ENCODE data around the gene DCLK2. TPM values are rescaled to one million over a fixed set of nuclear protein-coding genes. Genes with fewer than 3 reads are reported as not detected.

The DCLK2 gene
- total and polyA plus RNA-seq, 2 of the 8 experiments (the other 6 are each of a cell fraction or from before 2014, with no cell fraction given), result 0.32 to 0.37 TPM

GRCh38 chr4:150243932-150244331 lies 165.7 kb downstream of the DCLK2 start:
- Histone ChIP-seq H3K14ac (ENCODE audit: insufficient read length) (no peak overlapping the region), H3K4ac (replicated peaks; ENCODE audit: insufficient read length, low read depth, low read length) (no peak overlapping the region), H2BK5ac (ENCODE audit: low read depth, low read length) (no peak overlapping the region), H3K27ac (ENCODE audit: low read depth, low read length) (no peak overlapping the region), H3K36me3 (ENCODE audit: control insufficient read depth in 2 of 4, insufficient read depth in 4 of 4, low read length in 3 of 4) (no peaks in the 10 kb centered on the region), H3K79me1 (ENCODE audit: low read depth, low read length) (no peaks in the 10 kb centered on the region), H3K9ac (replicated peaks in 1 of 4; ENCODE audit: extremely low read depth in 1 of 4, low read depth in 3 of 4, low read length in 3 of 4) (no peak overlapping the region), H4K5ac (ENCODE audit: insufficient read length, low read depth, low read length) (no peak overlapping the region), H4K91ac (replicated peaks; ENCODE audit: insufficient read length, low read length) (no peak overlapping the region), H3K79me2 (ENCODE audit: control insufficient read depth in 1 of 2, insufficient read depth in 2 of 2, low read length in 2 of 2) (no peaks in the 10 kb centered on the region), H2AK5ac (ENCODE audit: low read depth, low read length) (no peak overlapping the region), H3K18ac (ENCODE audit: extremely low read depth, low read length) (no peak overlapping the region), H3K23ac (ENCODE audit: insufficient read length) (no peak overlapping the region), H3K27me3 (replicated peaks in 1 of 4; ENCODE audit: control insufficient read depth in 3 of 4, extremely low read depth in 1 of 4, insufficient read depth in 3 of 4, low read length in 3 of 4) (no peaks in the 10 kb centered on the region), H2BK15ac (ENCODE audit: low read length) (no peak overlapping the region), H3K56ac (replicated peaks; ENCODE audit: insufficient read length, low read depth, low read length) (no peak overlapping the region), H2BK20ac (ENCODE audit: low read length) (no peak overlapping the region), H4K20me1 (replicated peaks in 1 of 2; ENCODE audit: control insufficient read depth in 1 of 2, insufficient read depth in 2 of 2, low read length in 2 of 2) (no peaks in the 10 kb centered on the region), H3K23me2 (ENCODE audit: low read depth, low read length) (no peaks in the 10 kb centered on the region), H3K4me1 (replicated peaks in 1 of 4; ENCODE audit: control insufficient read depth in 3 of 4, insufficient read depth in 4 of 4, low read length in 3 of 4) (peaks cover 0 to 2% (median 0%) of the 10 kb centered on the region in 4 experiments; a peak in 1 of 7 replicates), H3K9me3 (ENCODE audit: insufficient read depth in 2 of 2, low read depth in 1 of 2, low read length in 1 of 2) (no peaks in the 10 kb centered on the region), H3K4me3 (ENCODE audit: extremely low read depth in 1 of 4, insufficient read depth in 2 of 4, low read depth in 3 of 4, low read length in 4 of 4) (no peak overlapping the region), H4K8ac (ENCODE audit: extremely low read depth, insufficient read depth, low read length) (no peak overlapping the region), H2AFZ (ENCODE audit: low read length) (no peak overlapping the region), H2BK12ac (ENCODE audit: low read depth, low read length) (0 out of 2 replicates have a peak overlapping the region, but pooled peaks have one; percentile 88), H3K4me2 (ENCODE audit: insufficient read depth in 1 of 2, low read depth in 2 of 2, low read length in 2 of 2) (no peak overlapping the region), H2BK120ac (replicated peaks; ENCODE audit: low read depth, low read length) (no peak overlapping the region)
- POLR2A ChIA-PET (ENCODE audit: partially characterized antibody), result no interaction called here
- CTCF ChIA-PET (ENCODE audit: partially characterized antibody), result interaction anchor here (0.7 to 4.8 kb wide), 34 partner anchors 10 to 582 kb away, joined by 3 to 53 read pairs (median 5); no protein-coding TSS in a partner anchor
- FAIRE-seq (no peak), DNase-seq (ENCODE audit: low read depth in 1 of 2, low spot score in 2 of 2) (no peak)
- 87% methylated on average over 2 of the region's 2 CpGs; no CpG with 5 or more reads in 1 of the 2 experiments for WGBS, 2 experiments (ENCODE audit: extremely low coverage in 1 of 2, insufficient coverage in 1 of 2, insufficient read length in 1 of 2, insufficient replicate concordance in 2 of 2, low coverage in 1 of 2, low lambda C conversion rate in 2 of 2, missing lambda C conversion rate in 1 of 2)
- peak; percentile 49; the same call in 1 of the 2 replicates for TF ChIP-seq KDM1A (IDR thresholded peaks at IDR 0.05; ENCODE audit: borderline replicate concordance, low read length)
